Type B pancreatic cell (in vitro differentiated cells): Measurements from ENCODE around the gene SYNDIG1. TPM values are rescaled to one million over a fixed set of nuclear protein-coding genes. Genes with fewer than 3 reads are reported as not detected.

Experiments
- DNase-seq: peaks from one replicate; pipeline ENCODE4 v3.0.0; 2021; ENCODE audit warnings: mixed read lengths; ENCODE audit not compliant: unreplicated experiment; ENCODE audit errors: extremely low spot score
- H3K27ac Mint-ChIP-seq: 2 replicates; pipeline ENCODE4 v1.8.0; 2021; ENCODE audit warnings: mild to moderate bottlenecking, mixed read lengths
- H3K27me3 Mint-ChIP-seq: 2 replicates; pipeline ENCODE4 v1.8.0; 2021; ENCODE audit warnings: mixed read lengths
- H3K36me3 Mint-ChIP-seq: 2 replicates; pipeline ENCODE4 v1.8.0; 2021; ENCODE audit warnings: mixed read lengths
- H3K4me1 Mint-ChIP-seq: one replicate; pipeline ENCODE4 v1.8.0; 2021; ENCODE audit warnings: mixed read lengths; ENCODE audit not compliant: unreplicated experiment
- H3K4me3 Mint-ChIP-seq: 2 replicates; pipeline ENCODE4 v1.8.0; 2021; ENCODE audit warnings: mild to moderate bottlenecking, mixed read lengths
- H3K9me3 Mint-ChIP-seq: 2 replicates; pipeline ENCODE4 v1.8.0; 2021; ENCODE audit warnings: mixed read lengths
- total RNA-seq: library from RNA; stranded (reverse); gene quantifications from 2 replicates; pipeline ENCODE4 v1.2.1, GENCODE V29; 2021; ENCODE audit warnings: low replicate concordance
- TF ChIP-seq, protein P1 (sequence below): fragments of 200-600 bp; sonication (generic); conservative IDR thresholded peaks from 2 replicates; pipeline ENCODE4 v1.5.0; 2021; ENCODE audit warnings: antibody characterized with exemption, mild to moderate bottlenecking

SYNDIG1 gene
- total RNA-seq, 1 donor from 2014 or later: 4.3 TPM

- no peak for DNase-seq
- H3K9me3 Mint-ChIP-seq: peaks cover 4% of the 10 kb centered on the region
- no peak overlapping the region for H3K27ac Mint-ChIP-seq
- no peaks in the 10 kb centered on the region for H3K36me3 Mint-ChIP-seq
- peaks cover 20% of the 10 kb centered on the region for H3K4me1 Mint-ChIP-seq
- H3K27me3 Mint-ChIP-seq: peaks cover 29% of the 10 kb centered on the region
- no peak overlapping the region for H3K4me3 Mint-ChIP-seq
- TF ChIP-seq, protein P1, sequence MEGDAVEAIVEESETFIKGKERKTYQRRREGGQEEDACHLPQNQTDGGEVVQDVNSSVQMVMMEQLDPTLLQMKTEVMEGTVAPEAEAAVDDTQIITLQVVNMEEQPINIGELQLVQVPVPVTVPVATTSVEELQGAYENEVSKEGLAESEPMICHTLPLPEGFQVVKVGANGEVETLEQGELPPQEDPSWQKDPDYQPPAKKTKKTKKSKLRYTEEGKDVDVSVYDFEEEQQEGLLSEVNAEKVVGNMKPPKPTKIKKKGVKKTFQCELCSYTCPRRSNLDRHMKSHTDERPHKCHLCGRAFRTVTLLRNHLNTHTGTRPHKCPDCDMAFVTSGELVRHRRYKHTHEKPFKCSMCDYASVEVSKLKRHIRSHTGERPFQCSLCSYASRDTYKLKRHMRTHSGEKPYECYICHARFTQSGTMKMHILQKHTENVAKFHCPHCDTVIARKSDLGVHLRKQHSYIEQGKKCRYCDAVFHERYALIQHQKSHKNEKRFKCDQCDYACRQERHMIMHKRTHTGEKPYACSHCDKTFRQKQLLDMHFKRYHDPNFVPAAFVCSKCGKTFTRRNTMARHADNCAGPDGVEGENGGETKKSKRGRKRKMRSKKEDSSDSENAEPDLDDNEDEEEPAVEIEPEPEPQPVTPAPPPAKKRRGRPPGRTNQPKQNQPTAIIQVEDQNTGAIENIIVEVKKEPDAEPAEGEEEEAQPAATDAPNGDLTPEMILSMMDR: no peak
Measured at GRCh38 chr20:24449026-24449720, 20.3 kb upstream of the SYNDIG1 start.

DNA sequence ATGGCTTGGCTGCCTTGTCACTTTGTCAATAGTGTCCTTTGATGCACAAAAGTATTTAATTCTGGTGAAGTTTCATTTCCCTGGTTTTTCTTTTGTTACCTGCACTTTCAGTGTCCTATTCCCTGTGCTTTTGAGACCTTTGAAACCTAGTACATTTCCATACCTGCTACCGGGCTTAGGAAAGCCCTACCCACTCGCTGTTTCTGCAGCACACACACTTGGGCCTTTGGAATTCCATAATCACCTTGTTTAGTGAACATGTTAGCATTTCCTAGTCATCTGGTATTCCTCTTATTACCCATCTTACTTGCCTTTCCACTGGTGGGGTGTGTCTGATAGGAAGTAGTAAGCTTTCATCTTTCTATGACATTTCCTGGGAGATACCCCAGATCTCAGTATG lies 19.3 kb upstream of the SYNDIG1 start:
- Mint-ChIP-seq H3K4me3 (no peak overlapping the region), H3K9me3 (peaks cover 4% of the 10 kb centered on the region), H3K27ac (no peak overlapping the region), H3K36me3 (no peaks in the 10 kb centered on the region), H3K4me1 (peaks cover 17% of the 10 kb centered on the region), H3K27me3 (peaks cover 30% of the 10 kb centered on the region)
- DNase-seq: no peak
- TF ChIP-seq, protein P1: no peak

DNA sequence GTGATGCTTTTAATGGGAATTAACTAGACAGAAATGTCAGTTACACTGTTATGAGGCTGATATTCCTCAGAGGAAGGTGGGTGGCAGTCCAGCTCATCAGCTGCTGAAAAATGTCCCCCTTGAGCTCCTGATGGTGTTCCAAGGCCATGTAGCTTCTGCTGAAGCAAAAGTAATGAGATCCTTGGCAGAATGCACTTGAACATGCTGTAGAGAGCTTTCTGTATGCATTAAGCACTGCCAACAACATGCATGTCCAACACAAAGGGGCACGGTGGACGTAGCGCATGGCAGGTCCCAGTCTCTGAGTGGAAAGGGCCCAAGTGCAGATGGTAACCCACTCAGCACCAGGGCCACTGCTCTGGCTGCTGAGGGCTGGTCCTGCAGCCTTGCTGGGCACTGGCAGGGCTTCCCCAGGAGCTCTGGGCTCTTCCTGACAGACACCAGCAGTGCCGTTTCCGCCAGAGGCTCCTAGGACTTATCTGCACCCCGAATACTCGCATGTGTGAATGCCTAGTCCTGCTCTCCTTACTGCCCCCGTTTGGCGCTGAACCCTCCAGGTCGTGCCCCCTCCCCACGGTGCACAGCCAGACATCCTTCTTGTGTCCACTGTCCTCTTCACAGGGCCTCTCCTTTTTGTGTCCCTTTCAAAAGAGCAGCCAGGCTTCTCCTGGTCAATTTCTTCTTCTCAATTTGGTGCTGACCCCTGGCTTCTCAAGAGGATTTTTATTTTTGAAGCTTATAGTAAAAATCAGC lies 18.6 kb upstream of the SYNDIG1 start:
- Mint-ChIP-seq H3K36me3 (no peaks in the 10 kb centered on the region), H3K4me1 (peaks cover 16% of the 10 kb centered on the region), H3K27me3 (peaks cover 33% of the 10 kb centered on the region), H3K9me3 (peaks cover 4% of the 10 kb centered on the region), H3K4me3 (no peak overlapping the region), H3K27ac (no peak overlapping the region)
- TF ChIP-seq, protein P1: no peak
- no peak for DNase-seq

DNA sequence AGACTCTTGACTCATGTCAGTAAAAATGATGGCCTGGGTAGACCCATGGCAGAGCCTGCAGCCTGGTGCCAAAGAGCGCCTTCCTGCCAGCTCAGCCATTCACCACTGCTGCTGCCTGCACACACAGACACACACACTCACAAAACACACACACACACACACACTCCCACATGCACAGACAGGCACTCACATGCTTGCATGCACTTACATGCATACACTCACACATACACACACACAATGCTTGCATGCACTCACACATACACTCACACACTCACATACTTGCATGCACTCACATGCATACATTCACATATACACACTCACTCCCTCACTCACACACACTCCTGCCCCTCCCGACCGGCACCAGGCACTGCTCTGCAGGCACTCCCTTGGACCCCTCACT lies 18.0 kb upstream of the SYNDIG1 start:
- no peak for DNase-seq
- Mint-ChIP-seq H3K4me3 (no peak overlapping the region), H3K27me3 (peaks cover 38% of the 10 kb centered on the region), H3K4me1 (peaks cover 23% of the 10 kb centered on the region), H3K27ac (no peak overlapping the region), H3K9me3 (peaks cover 4% of the 10 kb centered on the region), H3K36me3 (no peaks in the 10 kb centered on the region)
- TF ChIP-seq, protein P1: no peak

DNA sequence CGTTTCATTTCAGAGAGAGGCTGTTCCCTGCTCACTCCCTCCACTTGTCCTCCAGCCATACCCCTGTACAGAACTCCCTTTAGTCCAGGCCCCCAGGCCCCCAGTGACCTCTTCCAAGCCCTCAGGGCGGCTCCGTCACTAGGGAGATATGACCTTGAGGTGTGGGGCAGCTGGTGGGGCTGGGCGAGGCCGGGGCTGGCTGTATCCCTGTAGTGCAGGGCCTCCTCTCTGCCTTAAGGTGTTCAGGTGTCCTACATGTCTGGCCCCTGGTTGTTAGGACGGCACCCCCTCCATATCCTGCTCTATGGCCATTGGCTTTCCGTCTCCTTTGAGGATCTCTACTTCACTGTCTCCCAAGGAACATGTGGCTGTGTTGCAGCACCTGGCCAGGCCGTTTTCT lies 17.4 kb upstream of the SYNDIG1 start:
- no peaks in the 10 kb centered on the region for H3K36me3 Mint-ChIP-seq
- peaks cover 38% of the 10 kb centered on the region for H3K27me3 Mint-ChIP-seq

More for the DNA sequence above, 17.4 kb upstream of the SYNDIG1 start:
- Mint-ChIP-seq H3K4me3 (no peak overlapping the region), H3K4me1 (peaks cover 21% of the 10 kb centered on the region), H3K9me3 (peaks cover 2% of the 10 kb centered on the region), H3K27ac (no peak overlapping the region)
- TF ChIP-seq, protein P1: no peak
- DNase-seq: no peak
